T-helper 1 cell treated with Interleukin-12 subunit alpha and Interleukin-12 subunit beta and Interleukin-4 antibody, amounts not matched to agents 30 μg/mL and 1 μg/mL, for 36 hours (primary cell): ENCODE results near the gene PRL.

Source experiments
- H3K27ac Mint-ChIP-seq: one replicate; pipeline ENCODE4 v1.8.0; 2021; ENCODE audit warnings: mild to moderate bottlenecking, mixed read lengths
- H3K27me3 Mint-ChIP-seq: one replicate; pipeline ENCODE4 v1.8.0; 2021; ENCODE audit warnings: low read depth, mixed read lengths
- H3K36me3 Mint-ChIP-seq: one replicate; pipeline ENCODE4 v1.8.0; 2021; ENCODE audit warnings: low read depth, mixed read lengths
- H3K4me1 Mint-ChIP-seq: one replicate; pipeline ENCODE4 v1.8.0; 2021; ENCODE audit warnings: low read depth, mixed read lengths
- H3K4me3 Mint-ChIP-seq: one replicate; pipeline ENCODE4 v1.8.0; 2021; ENCODE audit warnings: mild to moderate bottlenecking, moderate library complexity, mixed read lengths
- H3K9me3 Mint-ChIP-seq: one replicate; pipeline ENCODE4 v1.8.0; 2021; ENCODE audit warnings: mixed read lengths

PRL gene

DNA sequence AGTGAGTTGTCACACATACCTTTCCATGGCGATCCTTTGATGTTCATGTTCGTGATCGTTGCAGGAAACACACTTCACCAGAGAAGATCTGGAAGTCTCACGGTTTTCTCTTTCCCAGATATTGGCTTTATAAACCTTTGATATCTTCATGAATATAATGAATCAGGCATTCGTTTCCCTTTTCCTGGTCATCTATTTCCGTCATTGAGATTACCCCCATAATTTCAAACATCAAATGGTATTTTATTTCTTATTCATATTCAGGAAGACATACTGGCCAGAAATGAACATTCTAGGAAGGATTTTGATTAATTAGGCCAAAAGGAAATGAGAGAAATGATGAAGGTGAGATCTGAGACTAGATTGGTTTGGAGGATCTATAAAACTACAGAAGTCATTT is at the start of gene PRL:
PRL (minus strand) TSS at position 101 of the 400 bp plus-strand sequence; CDS start at position 47, 54 bp downstream.
- Mint-ChIP-seq H3K4me1 (no peaks in the 10 kb centered on the region), H3K9me3 (no peaks in the 10 kb centered on the region), H3K4me3 (no peak within 1 kb of the TSS), H3K27me3 (no peaks in the 10 kb centered on the region), H3K27ac (no peak within 1 kb of the TSS), H3K36me3 (no peaks in the 10 kb centered on the region)

DNA sequence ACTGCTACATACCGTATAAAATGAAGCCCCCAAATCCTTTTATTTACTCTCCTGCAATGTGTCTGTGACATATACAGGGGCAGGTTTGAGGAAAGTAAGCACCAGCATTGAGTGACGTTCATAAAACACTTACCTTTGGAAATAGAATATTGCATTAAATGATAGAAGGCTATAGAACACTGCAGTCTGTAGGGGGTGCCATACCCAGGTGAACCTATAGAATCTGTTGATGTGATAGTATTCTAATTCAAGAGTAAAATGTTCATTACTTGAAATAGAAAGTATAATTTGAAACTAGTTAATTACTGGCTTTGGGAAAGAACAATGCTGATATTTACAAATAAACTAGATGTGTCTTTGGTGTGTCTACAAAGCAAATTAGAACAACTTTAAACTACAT is 47.0 kb upstream of the PRL start:
- Mint-ChIP-seq H3K4me3 (no peak overlapping the region), H3K27me3 (no peaks in the 10 kb centered on the region), H3K27ac (no peak overlapping the region)

DNA sequence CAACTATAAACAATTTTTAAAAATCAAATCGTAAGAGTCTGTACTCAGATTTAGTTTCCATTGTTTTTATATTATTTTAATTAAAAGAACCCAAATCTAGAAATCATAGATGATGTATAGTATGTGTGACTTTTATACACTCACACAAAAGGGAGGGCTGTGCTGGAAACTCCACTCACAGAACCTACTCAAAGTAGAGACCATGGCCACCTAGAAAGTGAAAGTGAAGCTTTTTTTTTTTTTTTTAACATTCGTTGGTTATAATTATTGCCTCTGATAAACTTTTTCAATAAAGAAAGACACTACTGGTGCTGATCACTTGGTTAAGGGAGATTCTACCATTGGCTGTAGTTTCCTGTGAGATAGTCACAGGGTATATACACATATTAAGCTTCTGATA is 37.9 kb upstream of the PRL start:
- Mint-ChIP-seq H3K27me3 (no peaks in the 10 kb centered on the region), H3K36me3 (no peaks in the 10 kb centered on the region), H3K9me3 (peaks cover 3% of the 10 kb centered on the region), H3K4me1 (no peaks in the 10 kb centered on the region), H3K4me3 (no peak overlapping the region), H3K27ac (no peak overlapping the region)

More for the DNA sequence above, 47.0 kb upstream of the PRL start:
- H3K4me1 Mint-ChIP-seq: no peaks in the 10 kb centered on the region
- peaks cover 16% of the 10 kb centered on the region for H3K9me3 Mint-ChIP-seq
- no peaks in the 10 kb centered on the region for H3K36me3 Mint-ChIP-seq

DNA sequence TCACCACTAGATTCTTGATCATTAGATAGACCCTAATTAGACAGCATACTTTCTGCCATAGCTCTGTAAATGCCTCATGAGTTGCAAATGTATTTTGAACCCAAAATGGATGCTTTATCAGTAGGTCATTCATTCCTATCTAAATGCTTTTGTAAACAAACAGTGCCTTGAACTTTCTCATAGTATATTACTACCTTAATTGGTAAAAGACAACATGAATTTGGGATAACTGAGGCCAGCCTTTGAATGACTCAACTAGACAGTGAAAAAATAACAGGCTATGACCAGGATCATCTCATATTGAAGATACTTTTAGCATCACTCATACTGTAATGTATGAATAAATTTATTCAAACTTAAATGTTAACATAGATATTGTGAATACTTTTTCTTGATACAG is 37.0 kb upstream of the PRL start:
- Mint-ChIP-seq H3K27ac (no peak overlapping the region), H3K27me3 (no peaks in the 10 kb centered on the region), H3K36me3 (no peaks in the 10 kb centered on the region), H3K9me3 (no peaks in the 10 kb centered on the region), H3K4me3 (no peak overlapping the region), H3K4me1 (no peaks in the 10 kb centered on the region)

DNA sequence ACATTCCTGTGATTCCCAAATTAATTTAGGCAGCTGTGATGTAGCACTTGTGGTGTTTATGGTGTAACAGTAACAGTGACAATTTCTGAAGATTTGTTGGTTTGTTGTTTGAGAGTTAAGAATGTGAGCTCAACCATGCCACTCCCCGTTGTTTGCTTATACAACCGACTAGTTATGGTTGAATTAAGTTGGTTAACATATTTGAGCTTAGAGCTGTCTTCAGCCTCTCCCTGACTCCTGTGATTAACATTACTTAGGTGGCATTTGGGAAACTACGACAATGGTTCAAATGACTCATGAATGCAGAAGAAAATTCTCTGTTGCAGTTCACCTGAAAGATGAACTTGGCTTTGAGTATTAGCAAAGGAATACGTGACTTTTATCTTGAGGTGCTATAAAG is 35.9 kb upstream of the PRL start:
- H3K9me3 Mint-ChIP-seq: no peaks in the 10 kb centered on the region
- no peak overlapping the region for H3K4me3 Mint-ChIP-seq

DNA sequence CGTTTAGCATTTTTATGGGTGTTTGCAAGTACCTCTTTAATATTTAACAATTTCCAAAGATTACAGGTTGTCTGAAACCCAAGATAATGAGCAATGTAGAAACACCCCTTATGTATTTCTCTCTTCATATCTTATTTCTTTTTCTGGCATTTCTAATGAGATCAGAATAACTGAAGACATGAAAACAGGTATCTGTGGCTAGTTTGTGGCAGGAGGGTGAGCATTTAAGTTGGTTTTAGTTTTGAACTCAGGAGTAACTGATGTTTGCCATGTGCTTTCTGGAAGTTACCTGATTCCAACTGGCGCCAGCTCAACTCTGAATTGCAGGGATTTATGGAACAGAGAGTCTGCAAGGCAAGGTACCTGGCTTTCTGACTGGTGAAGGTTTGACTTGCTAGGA is 35.4 kb upstream of the PRL start:
- Mint-ChIP-seq H3K9me3 (no peaks in the 10 kb centered on the region), H3K4me1 (no peaks in the 10 kb centered on the region), H3K36me3 (no peaks in the 10 kb centered on the region)

More for the DNA sequence above, 35.9 kb upstream of the PRL start:
- Mint-ChIP-seq H3K27me3 (no peaks in the 10 kb centered on the region), H3K36me3 (no peaks in the 10 kb centered on the region), H3K4me1 (no peaks in the 10 kb centered on the region), H3K27ac (no peak overlapping the region)

DNA sequence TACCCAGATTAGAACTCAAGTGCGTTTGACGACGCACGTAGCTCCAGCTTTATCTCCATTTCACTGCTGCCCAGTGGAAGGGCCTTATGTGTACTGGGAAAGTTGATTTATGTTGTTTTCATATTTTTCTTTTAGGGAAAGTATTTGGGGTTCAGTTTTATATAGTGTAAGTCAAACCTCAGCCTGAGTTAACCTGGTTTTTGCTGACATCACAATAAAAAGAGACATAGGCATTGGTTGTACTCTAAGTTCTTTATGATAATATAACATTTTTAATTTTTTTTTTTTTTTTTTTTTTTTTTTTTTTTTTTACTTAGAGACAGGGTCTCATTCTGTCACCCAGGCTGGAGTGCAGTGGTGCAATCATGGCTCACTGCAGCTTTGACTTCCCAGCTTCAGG is 34.1 kb upstream of the PRL start:
- Mint-ChIP-seq H3K4me3 (no peak overlapping the region), H3K27ac (no peak overlapping the region), H3K4me1 (no peaks in the 10 kb centered on the region), H3K9me3 (no peaks in the 10 kb centered on the region), H3K36me3 (no peaks in the 10 kb centered on the region), H3K27me3 (no peaks in the 10 kb centered on the region)

More for the DNA sequence above, 35.4 kb upstream of the PRL start:
- H3K4me3 Mint-ChIP-seq: no peak overlapping the region
- no peaks in the 10 kb centered on the region for H3K27me3 Mint-ChIP-seq
- no peak overlapping the region for H3K27ac Mint-ChIP-seq

DNA sequence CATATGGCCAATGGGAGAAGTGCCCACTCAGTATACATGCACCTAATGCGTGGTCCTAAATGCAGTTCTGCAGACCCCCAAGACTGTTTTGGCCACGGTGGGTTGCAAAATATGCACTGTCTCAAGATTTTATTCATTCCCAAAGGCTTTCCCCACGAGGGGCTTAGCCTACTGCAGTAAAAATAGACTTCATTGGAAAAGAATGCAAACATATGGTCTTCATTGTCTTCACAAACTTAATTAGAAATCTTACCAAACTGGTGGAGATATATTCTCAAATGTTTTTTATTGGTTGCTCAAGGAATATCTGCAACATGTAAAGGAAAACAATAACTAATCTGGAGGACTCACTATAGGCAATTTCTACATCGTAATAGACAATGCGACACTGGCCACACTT is 31.6 kb upstream of the PRL start:
- Mint-ChIP-seq H3K36me3 (no peaks in the 10 kb centered on the region), H3K9me3 (no peaks in the 10 kb centered on the region), H3K4me3 (no peak overlapping the region), H3K4me1 (no peaks in the 10 kb centered on the region), H3K27ac (no peak overlapping the region), H3K27me3 (no peaks in the 10 kb centered on the region)

DNA sequence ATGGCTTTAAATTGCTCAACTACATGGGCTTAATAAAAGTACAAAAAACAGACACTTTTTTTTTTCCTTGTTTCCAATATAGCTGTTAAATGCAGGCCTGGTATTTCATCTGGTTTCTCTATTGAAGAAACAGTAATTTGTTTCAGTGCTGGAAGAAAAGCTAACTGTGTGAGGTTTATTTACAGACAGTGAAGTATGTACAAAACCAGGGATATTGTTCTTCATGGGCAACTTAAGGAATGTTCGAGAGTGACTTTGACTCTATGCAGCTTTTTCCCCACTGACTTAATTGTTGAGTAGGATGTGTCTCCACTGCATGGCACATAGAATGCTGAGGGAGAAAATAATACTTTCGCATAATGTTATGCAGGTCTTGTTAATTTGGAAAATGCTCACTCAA is 31.0 kb upstream of the PRL start:
- Mint-ChIP-seq H3K4me1 (no peaks in the 10 kb centered on the region), H3K4me3 (no peak overlapping the region), H3K9me3 (no peaks in the 10 kb centered on the region), H3K27ac (no peak overlapping the region), H3K36me3 (no peaks in the 10 kb centered on the region), H3K27me3 (no peaks in the 10 kb centered on the region)

DNA sequence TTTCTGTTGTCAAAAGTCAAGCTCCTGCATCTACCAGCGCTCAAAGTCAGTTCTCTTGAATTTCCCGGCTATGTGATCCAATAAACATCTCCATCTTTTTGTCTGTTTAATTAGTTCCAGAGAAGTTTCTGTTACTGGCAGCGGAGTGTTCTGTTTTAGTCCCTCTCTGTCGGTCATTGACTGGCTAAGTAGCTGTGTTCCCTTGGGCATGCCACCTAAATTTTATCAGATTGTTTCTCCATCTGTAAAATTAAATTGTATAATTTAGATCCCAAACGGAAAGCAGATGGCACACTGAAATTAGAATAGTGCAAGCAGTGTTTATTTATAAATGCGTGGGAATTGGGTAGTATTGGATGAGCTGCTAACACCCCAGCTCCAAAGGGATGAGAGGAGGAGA is 29.7 kb upstream of the PRL start:
- Mint-ChIP-seq H3K36me3 (no peaks in the 10 kb centered on the region), H3K27ac (no peak overlapping the region), H3K4me3 (no peak overlapping the region), H3K27me3 (no peaks in the 10 kb centered on the region), H3K9me3 (no peaks in the 10 kb centered on the region), H3K4me1 (no peaks in the 10 kb centered on the region)

DNA sequence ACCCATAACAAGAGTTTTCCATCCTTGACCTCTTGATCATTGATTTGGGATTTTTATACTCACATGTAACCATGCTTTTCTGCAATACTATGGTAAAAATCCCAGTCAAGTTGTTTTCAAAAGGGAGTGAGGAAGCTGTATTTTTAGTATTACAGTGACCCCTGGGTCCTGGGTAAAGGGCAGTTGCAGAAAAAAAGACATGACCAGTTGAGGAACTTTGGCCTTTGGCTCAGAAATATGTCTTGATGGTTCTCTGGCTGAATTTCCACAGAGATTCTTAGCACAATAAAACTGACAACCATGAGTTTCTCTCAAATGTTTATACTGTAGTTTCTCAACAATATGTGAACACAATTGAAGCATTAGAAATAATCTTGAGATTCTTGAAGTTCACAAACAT is 28.6 kb upstream of the PRL start:
- no peak overlapping the region for H3K4me3 Mint-ChIP-seq
- no peaks in the 10 kb centered on the region for H3K9me3 Mint-ChIP-seq
- H3K4me1 Mint-ChIP-seq: no peaks in the 10 kb centered on the region
- no peaks in the 10 kb centered on the region for H3K27me3 Mint-ChIP-seq
- H3K36me3 Mint-ChIP-seq: no peaks in the 10 kb centered on the region
- H3K27ac Mint-ChIP-seq: no peak overlapping the region

DNA sequence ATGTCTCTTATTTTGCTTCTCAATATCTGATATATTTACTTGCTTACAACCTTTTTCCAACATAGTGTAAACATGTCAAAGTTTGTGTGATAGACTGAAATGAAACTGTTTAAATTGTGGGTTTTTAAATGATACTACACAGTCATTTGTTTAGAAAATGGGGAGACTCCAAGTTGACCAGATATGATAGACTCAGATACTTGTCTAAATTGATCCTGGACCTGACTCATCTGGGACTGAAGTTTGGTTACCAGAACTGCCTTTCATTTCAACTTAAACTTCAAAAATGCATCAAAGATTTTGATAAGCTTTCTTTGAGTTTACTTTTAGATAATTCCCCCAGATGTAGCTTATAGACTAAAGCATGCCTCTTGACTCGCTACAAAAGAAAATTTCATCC is 27.0 kb upstream of the PRL start:
- Mint-ChIP-seq H3K27ac (no peak overlapping the region), H3K27me3 (no peaks in the 10 kb centered on the region), H3K9me3 (no peaks in the 10 kb centered on the region), H3K4me1 (no peaks in the 10 kb centered on the region), H3K4me3 (no peak overlapping the region), H3K36me3 (no peaks in the 10 kb centered on the region)

DNA sequence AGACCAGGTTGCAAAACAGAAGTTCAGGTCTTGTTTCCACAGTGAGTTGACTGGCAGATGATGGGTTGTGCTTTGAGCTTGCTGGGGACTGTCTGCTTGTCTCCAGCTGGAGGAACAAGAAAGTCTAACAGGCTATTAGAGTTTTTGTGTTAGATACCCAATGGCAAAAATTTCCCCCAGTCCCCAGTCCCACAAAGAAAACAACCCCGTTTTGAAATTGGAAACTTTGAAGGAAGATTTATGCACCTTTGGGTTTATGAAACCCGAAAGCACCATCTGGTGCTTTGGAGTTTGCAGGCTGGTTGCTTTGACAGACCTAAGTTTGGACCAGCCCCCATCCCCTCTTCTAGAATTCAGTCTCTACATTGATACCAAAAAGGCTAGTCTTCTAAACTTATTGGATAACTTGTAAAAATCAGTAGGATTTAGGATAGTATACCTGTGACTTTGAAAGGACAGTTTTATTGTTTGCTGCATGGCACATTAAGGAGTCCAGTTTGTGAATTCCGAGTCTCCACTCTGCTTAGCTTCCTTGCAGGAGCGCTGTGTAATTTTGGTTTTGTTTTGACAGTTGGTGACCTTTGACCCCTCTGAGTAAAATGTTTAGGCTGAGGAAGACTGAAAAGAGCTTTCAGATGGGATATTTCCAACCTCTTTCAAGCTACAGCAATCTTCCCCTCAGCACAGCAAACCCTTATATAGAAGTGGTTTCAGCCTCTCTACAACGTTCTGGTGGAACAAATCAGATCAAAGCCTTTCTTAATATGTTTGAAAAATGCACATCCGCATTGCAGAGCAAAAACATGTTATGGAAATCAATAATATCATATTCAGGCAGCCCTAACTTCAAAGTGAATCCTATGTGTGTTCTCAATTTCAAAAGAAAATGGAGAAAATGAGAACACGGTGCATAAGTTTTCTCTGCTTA is 25.5 kb upstream of the PRL start:
- no peak overlapping the region for H3K4me3 Mint-ChIP-seq
- no peaks in the 10 kb centered on the region for H3K4me1 Mint-ChIP-seq
- no peaks in the 10 kb centered on the region for H3K36me3 Mint-ChIP-seq
- H3K27ac Mint-ChIP-seq: no peak overlapping the region
- H3K9me3 Mint-ChIP-seq: peaks cover 3% of the 10 kb centered on the region
- no peaks in the 10 kb centered on the region for H3K27me3 Mint-ChIP-seq

DNA sequence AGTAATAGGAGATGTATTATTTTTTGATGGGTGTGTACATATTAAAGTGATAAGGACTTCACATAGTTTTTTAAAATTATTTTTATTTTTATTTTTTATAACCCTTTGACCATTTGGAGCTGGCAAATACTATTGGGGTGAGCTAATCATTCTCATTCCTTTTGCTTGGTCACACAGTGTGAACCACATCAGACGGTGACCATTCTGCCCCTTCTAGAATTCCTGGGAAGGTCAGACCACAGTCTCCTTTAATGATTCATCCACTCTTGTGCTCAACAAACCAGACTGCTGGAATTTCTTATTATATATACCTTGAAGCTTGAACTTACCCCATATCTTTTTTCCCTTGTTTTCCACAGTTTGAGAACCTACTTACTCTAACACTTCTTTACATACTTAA is 23.9 kb upstream of the PRL start:
- Mint-ChIP-seq H3K36me3 (no peaks in the 10 kb centered on the region), H3K4me1 (no peaks in the 10 kb centered on the region), H3K4me3 (no peak overlapping the region), H3K27me3 (no peaks in the 10 kb centered on the region), H3K9me3 (peaks cover 11% of the 10 kb centered on the region), H3K27ac (no peak overlapping the region)

DNA sequence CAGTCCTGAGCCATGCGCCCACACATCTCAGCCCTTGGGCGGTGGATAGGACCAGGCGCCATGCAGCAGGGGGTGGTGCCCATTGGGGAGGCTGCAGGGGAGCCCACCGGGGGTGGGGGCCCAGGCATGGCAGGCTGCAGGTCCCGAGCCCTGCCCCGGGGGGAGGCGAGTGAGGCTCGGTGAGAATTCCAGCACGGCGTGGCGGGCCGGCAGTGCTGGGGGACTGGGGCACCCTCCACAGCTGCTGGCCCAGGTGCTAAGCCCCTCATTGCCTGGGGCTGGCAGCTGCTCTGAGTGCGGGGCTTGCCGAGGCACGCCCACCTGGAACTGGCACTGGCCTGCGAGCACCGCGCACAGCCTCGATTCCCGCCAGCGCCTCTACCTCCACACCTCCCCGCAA is 21.6 kb upstream of the PRL start:
- Mint-ChIP-seq H3K27me3 (no peaks in the 10 kb centered on the region), H3K4me1 (no peaks in the 10 kb centered on the region), H3K9me3 (peaks cover 11% of the 10 kb centered on the region), H3K4me3 (no peak overlapping the region), H3K36me3 (no peaks in the 10 kb centered on the region), H3K27ac (no peak overlapping the region)
